Stimulated activated CD8-positive, alpha-beta memory T cell treated with anti-CD3 and anti-CD28 coated beads, Interleukin-12 subunit alpha, Interleukin-12 subunit beta, amount 100 ng/mL, for 24 hours (primary cell): Measurements from ENCODE around the gene GRIFIN.
A peak's percentile ranks its signal among the peaks of the same experiment; 100 is the strongest.
"Not testable (repeated sequence)": the region's sequence is repeated elsewhere in the genome, so short reads cannot be mapped to it uniquely, and the experiment has no call there.

Source experiments
- DNase-seq: peaks from one replicate; pipeline ENCODE4 v3.0.0-alpha.2; 2020; ENCODE audit errors: extremely low read depth

GRIFIN gene

GRCh38 chr7:2453849-2454248 is 22.3 kb downstream of the GRIFIN start:
- DNase-seq: not testable (repeated sequence)

GRCh38 chr7:2452643-2453270 is 23.4 kb downstream of the GRIFIN start:
- DNase-seq: no peak

- no peak for DNase-seq
These were observed 24.1 kb downstream of the GRIFIN start for GRCh38 chr7:2452074-2452507.

GRCh38 chr7:2451171-2452073 is 24.8 kb downstream of the GRIFIN start:
- peak; percentile 45 for DNase-seq

- no peak for DNase-seq
These were observed 25.7 kb downstream of the GRIFIN start for GRCh38 chr7:2450198-2451107.

GRCh38 chr7:2446676-2447075 is 29.5 kb downstream of the GRIFIN start:
- no peak for DNase-seq

- no peak for DNase-seq
These were observed 30.2 kb downstream of the GRIFIN start for GRCh38 chr7:2445898-2446555.

- DNase-seq: no peak
These were observed 31.2 kb downstream of the GRIFIN start for GRCh38 chr7:2445047-2445446.

GRCh38 chr7:2444476-2444875 is 31.7 kb downstream of the GRIFIN start:
- no peak for DNase-seq

GRCh38 chr7:2443491-2443890 is 32.7 kb downstream of the GRIFIN start:
- DNase-seq: no peak

- DNase-seq: no peak
These were observed 34.7 kb downstream of the GRIFIN start for GRCh38 chr7:2441430-2442058.

- no peak for DNase-seq
These were observed 35.5 kb downstream of the GRIFIN start for GRCh38 chr7:2440608-2441245.

GRCh38 chr7:2438775-2439174 is 37.4 kb downstream of the GRIFIN start:
- DNase-seq: no peak

GRCh38 chr7:2438186-2438585 is 38.0 kb downstream of the GRIFIN start:
- DNase-seq: no peak

GRCh38 chr7:2437537-2438148 is 38.6 kb downstream of the GRIFIN start:
- no peak for DNase-seq

- no peak for DNase-seq
These were observed 39.1 kb downstream of the GRIFIN start for GRCh38 chr7:2437136-2437535.

GRCh38 chr7:2436341-2437104 is 39.7 kb downstream of the GRIFIN start:
- DNase-seq: no peak

- DNase-seq: no peak
These were observed 41.1 kb downstream of the GRIFIN start for GRCh38 chr7:2435146-2435545.
